Prostate gland (tissue), 1 donor: ENCODE data around the gene VPS13D.

Source experiments
- POLR2A ChIP-seq: fragments of 450-650 bp; IDR thresholded peaks from one replicate; pipeline ENCODE4 v1.6.1; 2016; ENCODE audit warnings: antibody characterized with exemption, mild to moderate bottlenecking
- POLR2AphosphoS5 ChIP-seq: sonication (generic); formaldehyde crosslinking; IDR thresholded peaks from one replicate; pipeline ENCODE4 v1.6.1; 2017; ENCODE audit warnings: antibody characterized with exemption

- TF ChIP-seq POLR2A: no peak
- peak; percentile 86 for TF ChIP-seq POLR2AphosphoS5
Measured at GRCh38 chr1:12528021-12528852, 298.4 kb downstream of the VPS13D start.
